Stimulated activated CD8-positive, alpha-beta memory T cell treated with anti-CD3 and anti-CD28 coated beads, Interleukin-12 subunit alpha, Interleukin-12 subunit beta, amount 100 ng/mL, for 4 hours (primary cell): Measurements from ENCODE around the gene SH3BP5L.
"Not testable (repeated sequence)": the region's sequence is repeated elsewhere in the genome, so short reads cannot be mapped to it uniquely, and the experiment has no call there.

Experiments used
- DNase-seq: peaks from one replicate; pipeline ENCODE4 v3.0.0-alpha.2; 2020; ENCODE audit warnings: low read depth

Gene SH3BP5L

DNA sequence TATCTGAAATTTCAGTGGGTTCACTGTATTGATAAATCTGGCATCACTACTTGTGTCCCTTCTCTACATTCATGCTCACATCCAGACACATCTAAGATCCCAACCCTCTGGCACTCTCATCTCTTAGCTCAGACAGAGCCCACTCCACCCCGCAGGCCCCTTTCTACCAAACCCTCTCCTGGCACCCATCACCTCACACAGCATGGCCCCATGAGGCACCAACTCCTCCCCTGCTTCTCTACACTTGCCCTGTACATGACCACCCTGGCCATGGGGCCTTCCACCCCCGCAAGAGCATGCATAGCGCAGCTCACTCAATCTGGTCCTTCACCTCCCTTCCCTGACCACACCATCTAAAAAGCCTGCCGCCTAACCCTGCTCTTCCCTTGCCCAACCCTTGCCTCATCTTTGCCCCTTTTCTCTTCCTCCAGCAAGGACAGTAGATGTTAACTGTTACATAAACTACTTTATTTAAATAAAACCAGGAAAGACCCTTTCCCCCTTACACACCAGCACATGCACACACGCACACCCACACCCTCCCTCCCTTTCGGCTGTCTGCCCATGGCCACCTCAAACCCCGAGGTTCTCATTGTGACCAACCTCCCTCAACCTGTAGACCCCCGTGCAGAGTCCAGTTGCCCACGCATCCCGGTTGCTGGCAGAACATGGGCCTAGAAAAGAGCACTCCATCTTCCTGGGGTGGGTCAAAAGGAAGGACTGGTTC, 15.6 kb downstream of the SH3BP5L start:
- no peak for DNase-seq

GRCh38 chr1:248808876-248809275, 16.8 kb downstream of the SH3BP5L start:
- DNase-seq = no peak

DNA sequence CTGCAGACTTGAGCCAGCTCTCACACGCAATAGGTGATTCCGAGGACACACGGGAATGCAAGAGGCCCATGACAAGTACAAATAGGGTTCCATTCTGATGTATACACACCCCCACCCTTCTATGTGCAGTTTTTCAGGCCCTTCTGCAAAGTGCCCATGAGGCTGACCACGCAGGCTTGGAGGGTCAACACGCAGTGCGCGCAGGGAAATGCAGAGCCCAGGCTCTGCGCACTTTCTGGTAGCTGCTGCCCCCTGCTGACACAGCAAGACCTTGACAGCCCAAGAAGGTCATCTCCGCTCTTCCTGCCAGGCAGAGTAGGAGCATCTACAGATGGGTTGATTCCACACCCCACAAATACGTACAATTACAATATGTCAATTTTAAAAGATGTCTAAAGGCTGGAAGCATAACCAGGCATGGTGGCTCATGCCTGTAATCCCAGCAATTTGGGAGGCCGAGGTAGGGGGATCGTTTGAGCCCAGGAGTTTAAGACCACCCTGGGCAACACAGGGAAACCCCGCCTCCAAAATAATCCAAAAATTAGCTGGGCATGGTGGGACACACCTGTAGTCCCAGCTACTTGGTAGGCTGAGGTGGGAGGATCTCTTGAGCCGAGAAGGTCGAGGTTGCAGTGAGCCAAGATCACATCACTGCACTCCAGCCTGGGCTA, 18.5 kb downstream of the SH3BP5L start:
- no peak for DNase-seq

- DNase-seq = no peak
Observed at GRCh38 chr1:248805876-248806275, 19.8 kb downstream of the SH3BP5L start.

DNA sequence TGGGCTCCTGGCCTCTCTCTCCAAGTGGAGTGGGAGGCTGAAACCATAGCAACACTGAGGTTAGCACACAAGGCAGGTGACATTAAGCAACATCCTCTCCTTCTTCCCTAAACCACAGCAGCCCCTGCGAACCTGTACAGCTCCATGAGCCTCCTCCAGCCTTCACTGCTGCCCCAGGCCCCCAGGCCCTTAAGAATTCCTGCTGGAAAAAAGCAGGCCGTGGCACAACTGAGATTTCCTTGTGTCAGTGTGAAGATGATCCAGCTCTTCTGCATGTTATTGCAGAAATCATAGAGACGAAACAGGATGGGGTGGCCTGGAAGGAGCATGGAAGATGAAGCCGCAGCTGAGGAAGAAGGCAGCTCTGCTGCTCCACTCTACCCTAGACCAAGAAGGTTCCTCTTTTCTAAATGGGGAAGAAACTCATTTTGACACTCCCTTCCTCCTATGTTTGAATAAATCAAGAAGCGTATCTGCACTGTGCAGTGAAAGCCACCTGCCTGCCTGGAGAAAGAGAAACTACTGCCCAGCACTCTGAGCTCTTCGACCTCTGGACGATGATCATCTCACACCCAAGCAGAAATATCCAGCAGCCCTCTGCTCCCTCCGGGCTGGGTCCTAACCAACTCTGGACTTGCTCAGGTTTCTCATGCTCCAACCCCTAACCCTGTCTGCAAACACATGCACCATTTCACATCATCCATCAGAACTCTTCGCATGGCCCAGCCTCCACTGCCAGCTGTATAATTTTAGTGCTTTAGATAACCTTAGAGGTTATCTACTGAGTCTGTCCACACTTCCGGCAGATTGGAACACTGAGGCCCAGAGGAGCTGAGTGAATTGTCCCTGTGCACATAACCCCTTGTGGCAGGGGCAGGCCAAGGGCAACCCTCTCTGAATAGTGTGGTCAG, 20.7 kb downstream of the SH3BP5L start:
- DNase-seq = no peak

GRCh38 chr1:248803501-248803900, 22.2 kb downstream of the SH3BP5L start:
- not testable (repeated sequence) for DNase-seq

GRCh38 chr1:248802454-248802853, 23.3 kb downstream of the SH3BP5L start:
- no peak for DNase-seq

DNA sequence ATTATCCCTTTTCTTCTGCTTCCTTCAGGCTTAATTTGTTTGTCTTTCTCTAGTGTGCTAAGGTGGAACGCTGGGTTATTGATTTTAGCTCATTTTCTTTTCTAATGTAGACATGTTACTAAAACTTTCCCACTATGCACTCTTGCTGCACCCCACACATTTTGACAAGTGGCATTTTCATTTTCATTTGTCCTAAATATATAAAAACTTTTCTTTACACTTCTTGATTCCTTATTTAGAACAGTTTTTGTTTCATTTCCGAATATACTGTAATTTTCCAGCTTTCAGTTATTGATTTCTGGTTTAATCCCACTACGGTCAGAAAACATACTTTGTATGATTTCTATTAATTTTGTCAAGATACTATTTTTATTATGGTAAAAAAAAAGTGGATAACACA, 25.3 kb downstream of the SH3BP5L start:
- no peak for DNase-seq

- no peak for DNase-seq
Observed at GRCh38 chr1:248798791-248799190, 26.9 kb downstream of the SH3BP5L start.

- not testable (repeated sequence) for DNase-seq
Observed at GRCh38 chr1:248794663-248795062, 31.1 kb downstream of the SH3BP5L start.

DNA sequence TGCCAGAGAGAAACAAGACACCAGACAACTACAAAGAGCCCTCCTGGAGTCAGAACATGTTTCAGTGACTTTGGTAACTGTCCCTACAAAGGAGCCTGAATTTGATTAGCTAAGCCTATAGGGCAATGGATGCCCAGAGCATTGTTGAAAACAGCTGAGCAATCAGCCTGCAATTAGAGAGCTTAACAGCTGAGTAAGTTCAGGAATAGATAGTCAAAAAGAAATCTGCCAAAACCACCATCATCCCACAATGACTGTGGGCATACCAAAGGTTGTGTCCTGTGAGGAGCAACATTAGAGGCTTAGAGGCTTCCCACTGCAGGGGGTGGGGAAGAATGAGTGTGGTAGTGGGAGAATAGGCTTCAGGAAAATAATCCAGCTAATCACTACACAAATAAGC, 32.1 kb downstream of the SH3BP5L start:
- no peak for DNase-seq

DNA sequence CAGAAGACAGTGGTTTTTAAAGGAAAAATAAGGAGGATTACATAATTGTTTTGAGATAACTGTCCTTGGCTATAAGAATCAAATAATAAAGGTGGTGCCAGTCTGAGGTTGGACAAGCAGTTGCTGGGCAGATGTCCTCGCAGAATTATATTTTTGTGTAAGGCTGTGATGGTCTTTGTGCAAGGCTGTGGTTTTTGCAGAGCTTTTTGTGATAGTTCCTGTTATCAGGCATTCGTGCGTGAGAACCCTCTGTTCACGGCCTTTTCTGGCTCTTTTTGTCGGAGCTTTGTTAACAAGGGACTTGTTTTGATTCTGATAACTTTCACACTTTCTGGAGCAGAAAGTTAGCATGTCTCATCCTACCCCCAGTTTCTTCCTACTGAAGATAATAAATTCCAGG, 33.4 kb downstream of the SH3BP5L start:
- no peak for DNase-seq

DNA sequence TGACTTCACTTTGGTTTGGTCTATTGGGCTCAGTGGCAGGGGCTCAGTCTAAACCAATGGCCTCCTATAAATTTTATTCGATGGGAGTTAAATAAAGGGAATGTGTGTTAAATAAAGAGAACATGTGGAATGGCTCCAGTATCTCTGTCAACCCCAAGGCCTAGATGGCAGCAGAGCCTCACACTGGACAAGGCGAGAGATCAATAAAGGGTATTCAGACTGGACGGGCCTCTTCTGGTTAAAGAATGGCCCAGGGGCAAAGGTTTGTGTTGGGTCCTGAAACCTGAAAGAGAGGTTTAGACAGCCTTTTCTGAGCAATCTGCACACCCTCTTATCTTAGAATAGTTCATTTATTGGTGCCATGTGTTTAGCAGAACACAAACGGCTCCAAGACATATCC, 34.7 kb downstream of the SH3BP5L start:
- no peak for DNase-seq

- no peak for DNase-seq
Observed at GRCh38 chr1:248790456-248790855, 35.3 kb downstream of the SH3BP5L start.

- DNase-seq = not testable (repeated sequence)
Observed at GRCh38 chr1:248789337-248789736, 36.4 kb downstream of the SH3BP5L start.

DNA sequence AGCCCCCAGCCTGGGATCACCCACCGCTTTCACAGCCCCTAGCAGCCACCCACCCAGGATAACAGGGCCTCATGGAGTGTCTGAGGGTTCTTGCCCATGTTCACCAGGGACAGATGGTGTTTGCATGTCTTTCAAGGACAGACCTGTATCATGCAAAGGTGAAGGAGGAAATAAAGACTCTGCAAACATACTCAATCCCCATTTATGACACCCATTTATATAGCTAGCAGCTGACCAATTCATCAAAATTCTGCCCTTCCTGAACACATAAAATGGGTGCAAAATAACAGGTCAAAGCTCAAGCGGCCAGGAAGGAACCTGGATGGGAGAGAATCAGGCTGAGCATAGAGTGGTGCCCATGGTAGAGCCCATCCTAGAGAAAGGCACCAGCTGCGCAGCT, 37.4 kb downstream of the SH3BP5L start:
- DNase-seq = no peak

- no peak for DNase-seq
Observed at GRCh38 chr1:248787430-248787829, 38.3 kb downstream of the SH3BP5L start.

GRCh38 chr1:248786156-248786555, 39.6 kb downstream of the SH3BP5L start:
- no peak for DNase-seq

GRCh38 chr1:248783367-248783766, 42.3 kb downstream of the SH3BP5L start:
- no peak for DNase-seq

DNA sequence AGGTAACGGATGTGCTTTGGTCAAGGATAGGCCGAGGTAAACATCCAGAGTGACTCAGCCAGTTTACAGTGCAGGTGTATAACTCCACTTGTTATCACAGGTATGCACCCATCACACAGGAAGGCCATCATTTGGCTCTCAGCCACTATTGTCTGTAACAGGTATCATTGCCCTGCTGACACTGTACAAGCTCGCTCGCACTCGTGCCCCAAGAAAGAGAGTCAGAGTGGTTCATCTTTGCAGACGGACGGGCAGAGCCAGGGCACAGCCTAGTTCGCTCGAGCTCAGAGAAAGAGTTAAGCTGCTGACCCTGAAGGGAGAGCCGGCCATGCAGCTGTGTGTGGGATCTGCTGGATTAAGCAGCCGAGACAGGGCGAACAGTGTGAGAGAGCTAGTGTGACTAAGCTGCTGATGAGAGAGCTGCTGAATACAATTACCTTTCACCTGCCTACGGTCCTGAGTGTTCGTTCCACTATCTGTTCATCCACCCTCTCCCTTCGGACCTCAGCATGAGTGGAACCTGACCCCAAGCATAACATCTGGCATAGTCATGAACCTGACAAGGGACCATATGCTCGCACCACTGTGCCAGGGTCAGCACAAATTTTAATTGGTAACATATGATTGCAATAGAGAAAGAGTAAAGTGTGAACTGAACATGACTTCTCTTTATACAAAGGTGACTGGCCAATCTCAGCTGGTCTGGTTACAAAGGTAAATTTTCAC, 43.1 kb downstream of the SH3BP5L start:
- no peak for DNase-seq

- no peak for DNase-seq
Observed at GRCh38 chr1:248779350-248779749, 46.4 kb downstream of the SH3BP5L start.

DNA sequence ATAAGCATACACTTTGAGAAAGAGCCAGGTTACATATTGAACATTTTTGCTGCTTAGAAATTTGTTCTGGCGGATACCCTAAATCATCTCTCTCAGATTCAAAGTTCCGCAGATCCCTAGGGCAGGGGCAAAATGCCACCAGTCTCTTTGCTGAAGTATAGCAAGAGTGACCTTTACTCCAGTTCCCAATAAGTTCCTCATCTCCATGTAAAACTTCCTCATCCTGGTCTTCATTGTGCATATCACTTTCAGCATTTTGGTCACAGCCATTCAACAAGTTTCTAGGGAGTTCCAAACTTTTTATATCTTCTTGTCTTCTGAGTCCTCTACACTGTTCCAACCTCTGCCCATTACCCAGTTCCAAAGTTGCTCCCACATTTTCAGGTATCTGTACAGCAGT, 46.8 kb downstream of the SH3BP5L start:
- no peak for DNase-seq
